HFFc6 (cell line): ENCODE results near the gene RGP1. TPM values are rescaled to one million over a fixed set of nuclear protein-coding genes. Genes with fewer than 3 reads are reported as not detected.

Experiments used
- DNase-seq: peaks from one replicate; pipeline ENCODE4 v3.0.0-alpha.2; 2018
- H3K27ac Mint-ChIP-seq: 2 replicates; pipeline ENCODE4 v1.8.0; 2020; ENCODE audit warnings: mild to moderate bottlenecking, mixed read lengths
- H3K27me3 Mint-ChIP-seq: 2 replicates; pipeline ENCODE4 v1.8.0; 2021; ENCODE audit warnings: mild to moderate bottlenecking, moderate library complexity, mixed read lengths; ENCODE audit not compliant: insufficient read depth
- H3K36me3 Mint-ChIP-seq: 2 replicates; pipeline ENCODE4 v1.8.0; 2021; ENCODE audit warnings: low read depth, mixed read lengths
- H3K4me1 Mint-ChIP-seq: 2 replicates; pipeline ENCODE4 v1.8.0; 2020; ENCODE audit warnings: low read depth, mixed read lengths
- H3K4me3 Mint-ChIP-seq: 2 replicates; pipeline ENCODE4 v1.8.0; 2020; ENCODE audit warnings: mild to moderate bottlenecking, moderate library complexity, mixed read lengths
- H3K9me3 Mint-ChIP-seq: 2 replicates; pipeline ENCODE4 v1.8.0; 2020; ENCODE audit warnings: mild to moderate bottlenecking, mixed read lengths
- CTCF ChIP-seq: fragments of 200-600 bp; sonication (generic); IDR thresholded peaks from 2 replicates; pipeline ENCODE4 v1.5.0; 2021; ENCODE audit warnings: antibody characterized with exemption, mild to moderate bottlenecking
- total RNA-seq, 6 experiments: library from RNA; stranded (reverse); fragmentation: NEBNext Ultra II Directional; extraction: Animal tissue kit (Norgen Biotek cat#: 25700); gene quantifications; 2 replicates in 1 of 6; 3 replicates in 5 of 6; pipeline ENCODE4 v1.2.3, GENCODE V29; 2021

The RGP1 gene
- total RNA-seq, 6 experiments from 2014 or later = 27.6 to 35.1 (median 30.9) TPM

GRCh38 chr9:35745569-35745968 lies 3.5 kb upstream of the RGP1 start:
- peaks cover 31% of the 10 kb centered on the region for H3K36me3 Mint-ChIP-seq

GRCh38 chr9:35746583-35746982 lies 2.5 kb upstream of the RGP1 start:
- peaks cover 34% of the 10 kb centered on the region for H3K36me3 Mint-ChIP-seq
- peak overlapping the region; percentile 77 for H3K27ac Mint-ChIP-seq
- H3K9me3 Mint-ChIP-seq = no peaks in the 10 kb centered on the region
- peaks cover 3% of the 10 kb centered on the region for H3K27me3 Mint-ChIP-seq
- H3K4me3 Mint-ChIP-seq = peak overlapping the region; percentile 92
- peaks cover 41% of the 10 kb centered on the region for H3K4me1 Mint-ChIP-seq
- no peak for DNase-seq
- TF ChIP-seq CTCF = no peak

More at GRCh38 chr9:35745569-35745968, 3.5 kb upstream of the RGP1 start:
- H3K27ac Mint-ChIP-seq = no peak overlapping the region
- no peak for DNase-seq
- H3K9me3 Mint-ChIP-seq = no peaks in the 10 kb centered on the region
- no peaks in the 10 kb centered on the region; the same call in none of the 2 replicates for H3K27me3 Mint-ChIP-seq
- TF ChIP-seq CTCF = no peak
- peaks cover 41% of the 10 kb centered on the region for H3K4me1 Mint-ChIP-seq
- peak overlapping the region; percentile 92 for H3K4me3 Mint-ChIP-seq

- H3K4me1 Mint-ChIP-seq = peaks cover 41% of the 10 kb centered on the region
- TF ChIP-seq CTCF = no peak
- peaks cover 3% of the 10 kb centered on the region; the same call in 1 of the 2 replicates for H3K27me3 Mint-ChIP-seq
- peak overlapping the region; percentile 92 for H3K4me3 Mint-ChIP-seq
- no peak for DNase-seq
- H3K36me3 Mint-ChIP-seq = peaks cover 40% of the 10 kb centered on the region
- no peaks in the 10 kb centered on the region for H3K9me3 Mint-ChIP-seq
- H3K27ac Mint-ChIP-seq = peak overlapping the region; percentile 77
These were observed 737 bp upstream of the RGP1 start for GRCh38 chr9:35748242-35748857.

GRCh38 chr9:35749515-35750255 lies 598 bp downstream of the RGP1 start:
- Mint-ChIP-seq H3K4me1 (peaks cover 38% of the 10 kb centered on the region), H3K36me3 (peaks cover 46% of the 10 kb centered on the region), H3K27ac (peak overlapping the region; percentile 65), H3K27me3 (peaks cover 3% of the 10 kb centered on the region; the same call in 1 of the 2 replicates), H3K9me3 (no peaks in the 10 kb centered on the region), H3K4me3 (peak overlapping the region; percentile 92)
- no peak for DNase-seq
- no peak for TF ChIP-seq CTCF

- Mint-ChIP-seq H3K9me3 (no peaks in the 10 kb centered on the region), H3K27ac (peak overlapping the region; percentile 65), H3K4me3 (peak overlapping the region; percentile 92), H3K36me3 (peaks cover 46% of the 10 kb centered on the region), H3K27me3 (peaks cover 3% of the 10 kb centered on the region; the same call in 1 of the 2 replicates), H3K4me1 (peaks cover 37% of the 10 kb centered on the region)
- no peak for TF ChIP-seq CTCF
- no peak for DNase-seq
These were observed 1.1 kb downstream of the RGP1 start for GRCh38 chr9:35750256-35750531.
